AG10803 (cell line): ENCODE data around the gene SRPK1.

Source experiments
- DNase-seq: peaks from one replicate; pipeline ENCODE4 v3.0.0; 2010; ENCODE audit warnings: low read depth
- H3K4me3 ChIP-seq: 2 replicates; pipeline ENCODE4 v1.5.1; 2011; ENCODE audit warnings: mild to moderate bottlenecking, low read length, control low read depth
- TF ChIP-seq, protein P1 (sequence below): conservative IDR thresholded peaks from 2 replicates; pipeline ENCODE4 v1.5.1; 2011; ENCODE audit warnings: mild to moderate bottlenecking, low read length, control low read depth, inconsistent platforms

Gene SRPK1

DNA sequence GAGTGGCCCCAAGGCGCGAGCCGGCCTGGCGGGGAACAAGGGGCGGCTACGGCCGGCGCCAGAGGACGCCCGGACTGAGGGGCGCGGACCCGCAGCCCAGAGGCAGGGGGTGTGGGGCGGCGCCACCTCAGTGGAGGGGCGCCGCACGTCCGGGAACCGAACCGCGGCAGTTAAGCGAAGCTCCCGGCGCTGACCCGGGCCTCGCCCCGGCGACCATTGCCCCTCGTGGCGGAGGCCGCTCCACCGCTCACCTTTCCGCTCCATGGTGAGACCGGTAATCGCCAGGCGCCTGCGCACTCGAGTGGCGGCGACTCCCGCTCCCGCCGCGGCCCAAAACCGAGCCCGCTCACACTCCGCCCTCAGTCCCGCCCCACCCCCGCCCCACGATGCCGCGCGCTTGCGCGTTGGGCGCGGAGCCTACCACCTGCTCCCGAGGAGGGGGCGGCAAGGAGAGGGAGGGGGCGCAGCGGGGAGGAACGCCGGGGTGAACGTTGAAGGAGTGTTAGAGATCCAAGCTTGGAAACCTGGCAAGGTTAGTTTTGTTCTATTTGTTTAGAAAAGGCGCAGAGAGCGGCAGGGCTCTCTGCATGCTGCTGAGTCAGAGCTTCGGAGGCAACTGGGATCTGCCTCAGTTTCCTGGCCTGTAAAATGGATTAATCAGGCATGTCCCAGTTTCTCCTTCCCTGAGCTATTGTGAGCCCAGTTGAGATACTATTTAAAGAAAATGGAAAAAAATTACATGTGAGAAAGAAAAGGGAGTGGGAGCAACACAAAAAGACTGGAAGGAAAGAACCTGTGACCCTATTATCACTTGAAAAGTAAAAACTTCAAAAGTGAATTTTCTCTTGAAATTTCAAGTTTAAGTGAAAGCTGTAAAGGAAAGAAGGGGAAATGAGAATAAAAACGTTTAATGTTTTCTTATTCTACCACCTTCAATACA lies at the start of gene SRPK1:
Gene SRPK1, minus strand, starts transcription at position 306 of the 940 bp plus-strand sequence. Its CDS starts 42 bp downstream, at position 264.
- TF ChIP-seq, protein P1, sequence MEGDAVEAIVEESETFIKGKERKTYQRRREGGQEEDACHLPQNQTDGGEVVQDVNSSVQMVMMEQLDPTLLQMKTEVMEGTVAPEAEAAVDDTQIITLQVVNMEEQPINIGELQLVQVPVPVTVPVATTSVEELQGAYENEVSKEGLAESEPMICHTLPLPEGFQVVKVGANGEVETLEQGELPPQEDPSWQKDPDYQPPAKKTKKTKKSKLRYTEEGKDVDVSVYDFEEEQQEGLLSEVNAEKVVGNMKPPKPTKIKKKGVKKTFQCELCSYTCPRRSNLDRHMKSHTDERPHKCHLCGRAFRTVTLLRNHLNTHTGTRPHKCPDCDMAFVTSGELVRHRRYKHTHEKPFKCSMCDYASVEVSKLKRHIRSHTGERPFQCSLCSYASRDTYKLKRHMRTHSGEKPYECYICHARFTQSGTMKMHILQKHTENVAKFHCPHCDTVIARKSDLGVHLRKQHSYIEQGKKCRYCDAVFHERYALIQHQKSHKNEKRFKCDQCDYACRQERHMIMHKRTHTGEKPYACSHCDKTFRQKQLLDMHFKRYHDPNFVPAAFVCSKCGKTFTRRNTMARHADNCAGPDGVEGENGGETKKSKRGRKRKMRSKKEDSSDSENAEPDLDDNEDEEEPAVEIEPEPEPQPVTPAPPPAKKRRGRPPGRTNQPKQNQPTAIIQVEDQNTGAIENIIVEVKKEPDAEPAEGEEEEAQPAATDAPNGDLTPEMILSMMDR = no peak
- DNase-seq = peak; percentile 72
- peak within 1 kb of the TSS; percentile 68 for H3K4me3 ChIP-seq

DNA sequence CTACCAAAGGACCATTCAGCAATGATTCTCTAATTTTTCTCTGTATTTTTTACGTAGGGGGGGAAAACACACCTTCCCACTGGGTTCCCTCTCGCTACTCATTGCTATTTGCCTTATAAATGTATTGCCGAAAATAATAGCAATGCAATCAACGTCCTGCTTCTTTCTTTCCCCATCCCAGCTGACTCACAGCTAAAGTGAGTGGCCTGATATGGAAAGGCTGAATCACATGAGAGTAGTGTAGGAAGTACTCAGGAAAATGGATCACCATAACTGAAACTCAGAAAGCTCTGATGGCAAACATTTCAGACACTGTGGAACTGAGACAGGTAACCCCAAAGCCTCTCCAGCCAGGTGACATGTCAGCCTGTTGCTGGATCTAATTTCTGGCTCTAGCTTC lies 49.3 kb upstream of the SRPK1 start:
- TF ChIP-seq, protein P1 = no peak
- no peak overlapping the region for H3K4me3 ChIP-seq
- DNase-seq = peak; percentile 27

DNA sequence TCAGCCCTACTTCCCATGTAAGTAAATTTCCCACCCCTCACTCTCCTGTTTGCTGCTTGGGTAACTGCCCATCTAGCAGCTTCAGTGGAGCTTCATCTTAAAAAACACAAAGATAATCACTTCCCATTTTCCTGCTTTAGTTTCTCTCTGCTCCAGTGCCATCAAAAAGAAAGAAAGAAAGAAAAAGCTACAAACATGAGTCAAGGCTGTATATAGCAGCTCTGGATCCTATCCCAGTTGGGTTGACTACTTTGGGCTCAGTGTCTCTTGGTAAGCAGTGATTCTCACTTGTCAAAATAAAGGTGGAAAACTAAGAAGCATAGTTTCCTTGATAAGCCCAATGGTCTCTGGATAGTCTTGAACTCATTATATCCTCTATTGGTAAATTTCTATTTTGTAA lies 48.7 kb upstream of the SRPK1 start:
- H3K4me3 ChIP-seq = no peak overlapping the region
- DNase-seq = no peak
- TF ChIP-seq, protein P1 = no peak

DNA sequence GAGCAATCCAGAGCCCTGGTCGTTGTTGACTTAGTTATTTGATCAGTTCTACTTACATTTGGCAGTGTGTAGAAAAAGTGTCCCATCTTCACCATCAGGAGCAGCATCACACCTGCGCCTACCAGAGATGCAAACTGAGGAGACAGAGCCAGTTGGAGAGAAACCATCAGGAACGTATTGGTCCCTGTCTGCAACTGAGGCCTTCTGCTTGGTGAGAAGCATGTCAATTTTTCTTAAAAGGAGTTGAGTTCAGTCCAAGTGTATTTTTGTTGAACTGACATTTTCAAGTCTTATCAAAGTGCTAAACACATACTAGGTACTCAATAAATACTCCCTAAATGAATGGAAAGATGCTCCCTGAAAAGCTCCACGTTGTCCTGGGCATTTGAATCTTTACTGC lies 47.9 kb upstream of the SRPK1 start:
- no peak overlapping the region for H3K4me3 ChIP-seq
- TF ChIP-seq, protein P1 = no peak
- DNase-seq = no peak

DNA sequence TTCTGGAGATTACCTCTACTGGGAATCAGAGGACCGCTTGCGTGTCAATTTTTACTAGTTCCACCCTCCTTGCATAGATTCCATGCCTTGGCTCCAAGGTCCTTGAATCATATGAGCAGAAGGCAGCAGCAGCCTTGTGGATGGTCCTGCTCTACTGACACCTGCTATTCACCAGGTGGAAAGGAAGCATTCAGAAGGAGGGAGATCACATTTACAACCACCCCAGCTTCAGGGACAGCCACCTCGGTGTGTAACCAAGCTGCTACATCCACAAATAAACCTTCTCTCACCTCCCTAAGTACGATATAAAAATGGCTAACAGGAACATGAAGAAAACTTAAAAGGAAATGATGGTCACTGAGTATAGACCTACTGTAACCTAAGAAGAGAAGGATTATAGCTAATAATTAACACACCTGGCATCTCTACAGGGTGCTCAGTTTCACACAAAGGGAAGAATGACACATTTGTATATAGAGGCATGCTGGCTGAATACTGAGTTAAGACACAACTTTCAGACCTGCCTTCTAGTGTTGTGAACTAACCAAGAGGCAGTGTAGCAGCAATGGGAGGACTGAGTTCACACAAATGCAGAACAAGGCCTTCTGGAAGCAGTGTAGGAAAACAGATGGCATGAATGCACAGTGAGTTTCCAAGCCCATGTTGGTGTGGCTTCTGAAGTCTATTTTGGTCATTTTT lies 46.3 kb upstream of the SRPK1 start:
- TF ChIP-seq, protein P1 = no peak
- DNase-seq = no peak
- H3K4me3 ChIP-seq = no peak overlapping the region

DNA sequence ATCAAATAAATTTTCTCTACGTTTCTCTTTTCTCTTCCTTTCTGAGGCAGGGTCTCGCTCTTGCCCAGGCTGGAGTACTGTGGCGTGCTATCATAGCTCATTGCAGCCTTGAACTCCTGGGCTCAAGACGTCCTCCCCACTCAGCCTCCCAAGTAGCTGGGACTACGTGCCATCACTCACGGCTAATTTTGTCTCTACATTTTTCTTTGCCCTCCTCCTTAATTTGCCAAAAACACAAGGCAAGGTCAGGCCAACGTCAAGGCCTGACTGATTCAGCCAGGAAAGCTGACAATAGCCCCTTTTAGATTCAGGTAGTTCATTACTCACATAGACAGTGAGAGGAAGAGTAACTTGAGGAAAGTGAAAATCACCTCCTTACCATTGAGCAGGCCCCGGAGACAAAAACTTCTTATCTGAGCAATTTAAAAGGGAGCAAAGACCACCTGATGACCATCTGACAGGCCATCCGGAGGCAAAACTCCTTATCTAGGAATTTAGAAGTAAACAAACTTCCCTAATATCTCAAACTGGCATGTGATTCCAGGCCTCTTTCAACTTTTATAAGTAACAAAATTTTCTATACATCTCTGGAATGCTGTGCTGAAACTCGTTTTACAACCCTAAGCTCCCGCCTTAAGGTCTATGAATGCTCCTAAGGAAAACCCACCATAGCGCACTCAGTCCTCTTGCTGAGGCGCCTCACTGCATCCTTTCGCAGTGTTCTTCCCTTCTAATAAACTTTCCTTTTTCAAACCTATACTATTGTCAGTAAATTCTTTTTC lies 42.1 kb upstream of the SRPK1 start:
- no peak for DNase-seq
- H3K4me3 ChIP-seq = no peak overlapping the region
- TF ChIP-seq, protein P1 = no peak
